ENCODE measurements around the gene GRM3.

Gene GRM3

DNA sequence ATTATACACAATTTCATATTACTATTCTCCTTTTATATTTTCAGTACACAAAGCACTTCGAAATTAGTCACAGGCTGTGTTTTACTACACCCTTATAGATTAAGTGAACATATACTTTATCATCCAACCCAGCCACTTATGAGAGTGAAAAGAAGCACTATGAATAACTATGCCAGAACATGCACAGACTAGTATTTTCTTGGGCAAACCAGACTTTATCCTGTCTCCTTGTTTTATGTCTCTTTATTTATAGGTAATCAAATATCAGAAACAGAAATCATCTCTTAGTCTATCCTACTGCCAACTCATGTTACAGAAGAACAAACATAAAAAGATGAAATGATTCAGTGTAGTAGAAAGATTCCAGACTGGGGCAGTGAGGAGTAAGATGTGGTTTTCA lies 171.8 kb downstream of the GRM3 start:
- Histone ChIP-seq H2AFZ (no peak overlapping the region), H3K36me3 (ENCODE audit: control insufficient read depth, insufficient read depth, low read length) (no peaks in the 10 kb centered on the region), H3K4me1 (no peaks in the 10 kb centered on the region), H3K27me3 (ENCODE audit: control insufficient read depth, insufficient read depth, low read length) (no peaks in the 10 kb centered on the region), H3K4me2 (ENCODE audit: low read length) (no peak overlapping the region), H3K79me2 (no peaks in the 10 kb centered on the region), H3K9ac (no peak overlapping the region), H3K9me3 (ENCODE audit: control insufficient read depth, low read length) (no peaks in the 10 kb centered on the region), H3K4me3 (ENCODE audit: low read depth, low read length) (no peak overlapping the region), H3K27ac (no peak overlapping the region)
- TF ChIP-seq CTCF (IDR thresholded peaks at IDR 0.05) = no peak

GRCh38 chr7:86818903-86819302 lies 175.2 kb downstream of the GRM3 start:
- Histone ChIP-seq H3K79me2 (no peaks in the 10 kb centered on the region), H2AFZ (no peak overlapping the region), H3K4me3 (ENCODE audit: low read depth, low read length) (no peak overlapping the region), H3K27ac (no peak overlapping the region), H3K4me2 (ENCODE audit: low read length) (no peak overlapping the region), H3K4me1 (no peaks in the 10 kb centered on the region), H3K9me3 (ENCODE audit: control insufficient read depth, low read length) (no peaks in the 10 kb centered on the region), H3K27me3 (ENCODE audit: control insufficient read depth, insufficient read depth, low read length) (no peaks in the 10 kb centered on the region), H3K9ac (no peak overlapping the region), H3K36me3 (ENCODE audit: control insufficient read depth, insufficient read depth, low read length) (no peaks in the 10 kb centered on the region)
- TF ChIP-seq CTCF (IDR thresholded peaks at IDR 0.05) = no peak

DNA sequence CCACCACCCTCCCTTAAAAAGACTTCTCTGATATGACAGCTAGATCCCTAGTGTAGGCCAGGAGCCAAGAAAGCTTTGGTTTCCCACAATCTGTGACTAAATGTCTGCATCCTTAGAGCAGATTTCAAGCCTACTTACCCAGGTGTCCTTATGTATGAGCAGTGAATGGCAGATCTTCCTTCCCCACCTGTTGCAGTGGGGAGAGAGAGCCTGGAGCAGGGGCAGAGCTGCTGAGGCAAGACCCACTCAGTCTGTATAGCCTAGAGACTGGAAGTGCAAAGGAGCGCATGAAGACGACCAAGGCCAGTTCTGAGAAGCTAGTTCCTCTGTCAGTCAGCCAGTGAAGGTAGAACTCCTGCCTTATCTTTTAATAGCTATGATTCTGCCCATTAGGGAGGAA lies 180.1 kb downstream of the GRM3 start:
- Histone ChIP-seq H2AFZ (no peak overlapping the region), H3K4me1 (no peaks in the 10 kb centered on the region), H3K9ac (no peak overlapping the region), H3K27ac (no peak overlapping the region), H3K9me3 (ENCODE audit: control insufficient read depth, low read length) (no peaks in the 10 kb centered on the region), H3K4me2 (ENCODE audit: low read length) (no peak overlapping the region), H3K36me3 (ENCODE audit: control insufficient read depth, insufficient read depth, low read length) (no peaks in the 10 kb centered on the region), H3K79me2 (no peaks in the 10 kb centered on the region), H3K4me3 (ENCODE audit: low read depth, low read length) (no peak overlapping the region), H3K27me3 (ENCODE audit: control insufficient read depth, insufficient read depth, low read length) (no peaks in the 10 kb centered on the region)
- TF ChIP-seq CTCF (IDR thresholded peaks at IDR 0.05) = no peak

GRCh38 chr7:86825264-86825663 lies 181.6 kb downstream of the GRM3 start:
- H3K79me2 ChIP-seq = no peaks in the 10 kb centered on the region
- no peak for TF ChIP-seq CTCF (IDR thresholded peaks at IDR 0.05)
- no peaks in the 10 kb centered on the region for H3K4me1 ChIP-seq
- no peak overlapping the region for H3K27ac ChIP-seq
- H2AFZ ChIP-seq = no peak overlapping the region
- no peaks in the 10 kb centered on the region for H3K27me3 ChIP-seq (ENCODE audit: control insufficient read depth, insufficient read depth, low read length)
- H3K4me2 ChIP-seq (ENCODE audit: low read length) = no peak overlapping the region
- H3K36me3 ChIP-seq (ENCODE audit: control insufficient read depth, insufficient read depth, low read length) = no peaks in the 10 kb centered on the region
- no peak overlapping the region for H3K4me3 ChIP-seq (ENCODE audit: low read depth, low read length)
- H3K9me3 ChIP-seq (ENCODE audit: control insufficient read depth, low read length) = no peaks in the 10 kb centered on the region
- H3K9ac ChIP-seq = no peak overlapping the region

GRCh38 chr7:86826948-86827347 lies 183.2 kb downstream of the GRM3 start:
- Histone ChIP-seq H3K9ac (no peak overlapping the region), H3K4me3 (ENCODE audit: low read depth, low read length) (no peak overlapping the region), H3K27ac (no peak overlapping the region), H3K9me3 (ENCODE audit: control insufficient read depth, low read length) (no peaks in the 10 kb centered on the region), H2AFZ (no peak overlapping the region), H3K4me2 (ENCODE audit: low read length) (no peak overlapping the region), H3K36me3 (ENCODE audit: control insufficient read depth, insufficient read depth, low read length) (no peaks in the 10 kb centered on the region), H3K4me1 (no peaks in the 10 kb centered on the region), H3K27me3 (ENCODE audit: control insufficient read depth, insufficient read depth, low read length) (no peaks in the 10 kb centered on the region), H3K79me2 (no peaks in the 10 kb centered on the region)
- no peak for TF ChIP-seq CTCF (IDR thresholded peaks at IDR 0.05)
